OCI-LY7 (cell line): ENCODE results near the gene MMAA. TPM values are rescaled to one million over a fixed set of nuclear protein-coding genes. Genes with fewer than 3 reads are reported as not detected.
"Not testable (repeated sequence)": the region's sequence is repeated elsewhere in the genome, so short reads cannot be mapped to it uniquely, and the experiment has no call there.

ENCODE experiments used
- Bru-seq: library from RNA; stranded (reverse); fragments of 400-500 nt; gene quantifications from one replicate; lab custom pipeline; 2021; lab: Mats Ljungman, UMichigan
- BruChase-seq, 2 experiments: library from RNA; stranded (reverse); fragments of 400-500 nt; gene quantifications; one replicate each; lab custom pipeline; 2021; lab: Mats Ljungman, UMichigan
- BruUV-seq: library from RNA; stranded (reverse); fragments of 400-500 nt; replicated peaks from 2 replicates; lab custom pipeline; 2021; lab: Mats Ljungman, UMichigan
- CTCF ChIA-PET: fragments of 300-600 bp; sonication (Branson Sonifier 250); formaldehyde crosslinking; loops from one replicate; lab custom pipeline; 2022; ENCODE audit warnings: antibody characterized with exemption; ENCODE audit not compliant: unreplicated experiment; lab: Charles Lee
- POLR2A ChIA-PET: fragments of 300-600 bp; sonication (Branson Sonifier 250); formaldehyde crosslinking; loops from one replicate; lab custom pipeline; 2022; ENCODE audit warnings: antibody characterized with exemption; lab: Charles Lee
- DNase-seq: peaks from one replicate; pipeline ENCODE4 v3.0.0-alpha.2; 2015; ENCODE audit warnings: low spot score
- H2AFZ ChIP-seq: fragments of 200-600 bp; sonication (generic), shearing (Covaris generic); 2 replicates; pipeline ENCODE4 v1.6.1; 2014; ENCODE audit warnings: mild to moderate bottlenecking, antibody characterized with exemption, low read length, moderate library complexity
- H3K27ac ChIP-seq: fragments of 200-600 bp; sonication (generic); 2 replicates; pipeline ENCODE4 v1.5.1; 2014; ENCODE audit warnings: mixed run types, low read depth, mild to moderate bottlenecking, moderate library complexity, low read length, inconsistent platforms; ENCODE audit not compliant: poor library complexity, severe bottlenecking
- H3K36me3 ChIP-seq: fragments of 200-600 bp; sonication (generic); 2 replicates; pipeline ENCODE4 v1.6.1; 2014; ENCODE audit warnings: mild to moderate bottlenecking, antibody characterized with exemption, low read length, moderate library complexity, mixed read lengths; ENCODE audit not compliant: insufficient read depth
- H3K4me1 ChIP-seq: fragments of 200-600 bp; sonication (generic); 2 replicates; pipeline ENCODE4 v1.5.1; 2014; ENCODE audit warnings: mild to moderate bottlenecking, low read length; ENCODE audit not compliant: insufficient read depth, poor library complexity, severe bottlenecking
- H3K4me2 ChIP-seq: fragments of 200-600 bp; sonication (generic); 2 replicates; pipeline ENCODE4 v1.6.1; 2014; ENCODE audit warnings: mild to moderate bottlenecking, low read length
- H3K4me3 ChIP-seq: fragments of 200-600 bp; sonication (generic); 2 replicates; pipeline ENCODE4 v1.5.1; 2014; ENCODE audit warnings: mild to moderate bottlenecking, low read depth, low read length; ENCODE audit not compliant: poor library complexity, severe bottlenecking
- H3K79me2 ChIP-seq: fragments of 200-600 bp; sonication (generic); 2 replicates; pipeline ENCODE4 v1.6.1; 2016; ENCODE audit warnings: low read depth, mild to moderate bottlenecking, low read length, moderate library complexity, mixed read lengths; ENCODE audit not compliant: insufficient read depth
- H3K9me2 ChIP-seq: fragments of 200-600 bp; sonication (generic); 2 replicates; pipeline ENCODE4 v1.6.1; 2016; ENCODE audit warnings: mild to moderate bottlenecking, low read length, mixed read lengths; ENCODE audit not compliant: insufficient read depth
- H3K9me3 ChIP-seq: fragments of 200-600 bp; sonication (generic); 2 replicates; pipeline ENCODE4 v1.6.1; 2014; ENCODE audit warnings: mild to moderate bottlenecking, mixed run types, low read length, mixed read lengths
- H4K20me1 ChIP-seq: fragments of 200-600 bp; sonication (generic); 2 replicates; pipeline ENCODE4 v1.6.1; 2014; ENCODE audit warnings: mild to moderate bottlenecking, antibody characterized with exemption, low read length, moderate library complexity, mixed read lengths; ENCODE audit not compliant: insufficient read depth
- CTCF ChIP-seq: fragments of 200-600 bp; sonication (generic); conservative IDR thresholded peaks from 2 replicates; pipeline ENCODE4 v1.5.1; 2014; ENCODE audit warnings: mild to moderate bottlenecking, antibody characterized with exemption, low read length, moderate library complexity, mixed read lengths
- EZH2phosphoT487 ChIP-seq: fragments of 200-600 bp; sonication (generic); IDR thresholded peaks from 2 replicates; pipeline ENCODE4 v1.6.1; 2018; ENCODE audit warnings: low read depth, borderline replicate concordance, mild to moderate bottlenecking, mixed run types, antibody characterized with exemption, low read length, moderate library complexity, mixed read lengths
- intact Hi-C: fragments of 100-400 bp; cut with micrococcal nuclease; formaldehyde crosslinking; loops from one replicate; pipeline ENCODE4 v1.10.0; 2022; ENCODE audit not compliant: unreplicated experiment
- long read RNA-seq: library from polyadenylated mRNA; stranded (forward); transcript quantifications from one replicate; pipeline ENCODE4 v2.0.0, GENCODE V29; 2022
- total RNA-seq, 2 experiments: library from RNA; depleted of rRNA in 1 of 2; stranded (reverse); fragments of >200 nt in 1 of 2; shearing (Covaris generic) in 1 of 2; gene quantifications; 2 replicates each; pipeline ENCODE4 v1.2.3, GENCODE V29; 2014 to 2022

The MMAA gene
- total RNA-seq (2014; rRNA removed; shearing (Covaris generic)), result 1.6 and 2.5 TPM in 2 replicates
- total RNA-seq (2022), result 4.3 and 5.4 TPM in 2 replicates
- Bru-seq, nascent RNA, result percentile 57 among the genes with signal in this experiment
- percentile 36 among the genes with signal in this experiment for BruChase-seq, experiment 1, labeled RNA remaining after a 6-hour chase
- BruChase-seq, experiment 2, labeled RNA remaining after a 2-hour chase, result percentile 46 among the genes with signal in this experiment
- long read RNA-seq, full-length matches to known transcripts, result 1 of 4 reads
- long read RNA-seq, partial matches to known transcripts, result 2 of 4 reads
- long read RNA-seq, other reads (novel, unspliced or antisense), result 1 of 4 reads

- Histone ChIP-seq H3K27ac (peak within 1 kb of the TSS; percentile 92), H3K79me2 (peaks cover 12% of the 10 kb centered on the region; the same call in 1 of the 2 replicates), H3K4me1 (peaks cover 24% of the 10 kb centered on the region), H4K20me1 (no peaks in the 10 kb centered on the region), H2AFZ (peak within 1 kb of the TSS; percentile 82), H3K4me2 (peak within 1 kb of the TSS; percentile 85), H3K9me3 (peaks cover 12% of the 10 kb centered on the region; the same call in 1 of the 2 replicates), H3K9me2 (no peaks in the 10 kb centered on the region), H3K4me3 (peak within 1 kb of the TSS; percentile 97), H3K36me3 (peaks cover 14% of the 10 kb centered on the region)
- peak; percentile 95 for DNase-seq
- TF ChIP-seq EZH2phosphoT487 (no peak), CTCF (peak; percentile 81)
- no TSS peak for BruUV-seq
- CTCF ChIA-PET, result no interaction called here
- POLR2A ChIA-PET, result interaction anchor here (0.5 to 2.9 kb wide), 9 partner anchors 38 to 351 kb away, joined by 3 to 10 read pairs (median 5); no protein-coding TSS in a partner anchor
- intact Hi-C loops, result loop anchor here (1.0 to 10.0 kb wide), 9 partner anchors 118 to 1444 kb away; partner anchors contain the start of genes ABCE1, ANAPC10, OTUD4 and SMAD1
Observed at GRCh38 chr4:145618932-145619638, at the start of gene MMAA. Gene MMAA, plus strand, starts transcription at chr4:145619385. Its CDS starts 19,755 bp downstream, at chr4:145639140.

GRCh38 chr4:145574546-145574945, 44.6 kb upstream of the MMAA start:
- H4K20me1 ChIP-seq, intact Hi-C loops, H3K4me2 ChIP-seq, H3K4me3 ChIP-seq, H3K4me1 ChIP-seq, H3K9me2 ChIP-seq, H2AFZ ChIP-seq, H3K27ac ChIP-seq, CTCF ChIA-PET, H3K79me2 ChIP-seq, POLR2A ChIA-PET, DNase-seq, H3K36me3 ChIP-seq, H3K9me3 ChIP-seq, BruUV-seq: not testable (repeated sequence)

GRCh38 chr4:145580906-145581305, 38.3 kb upstream of the MMAA start:
- intact Hi-C loops, result no loop called here

More at GRCh38 chr4:145580906-145581305, 38.3 kb upstream of the MMAA start:
- no peak for DNase-seq
- Histone ChIP-seq H2AFZ (no peak overlapping the region), H3K36me3 (no peaks in the 10 kb centered on the region), H3K27ac (no peak overlapping the region), H3K4me2 (no peak overlapping the region), H4K20me1 (no peaks in the 10 kb centered on the region), H3K79me2 (no peaks in the 10 kb centered on the region), H3K4me1 (no peaks in the 10 kb centered on the region), H3K9me2 (no peaks in the 10 kb centered on the region), H3K4me3 (no peak overlapping the region), H3K9me3 (no peaks in the 10 kb centered on the region)
- CTCF ChIA-PET, result no interaction called here
- POLR2A ChIA-PET, result no interaction called here
- TF ChIP-seq EZH2phosphoT487 (no peak), CTCF (no peak)
- BruUV-seq, result no TSS peak
